Measurements from ENCODE around the gene GMDS.

The GMDS gene

DNA sequence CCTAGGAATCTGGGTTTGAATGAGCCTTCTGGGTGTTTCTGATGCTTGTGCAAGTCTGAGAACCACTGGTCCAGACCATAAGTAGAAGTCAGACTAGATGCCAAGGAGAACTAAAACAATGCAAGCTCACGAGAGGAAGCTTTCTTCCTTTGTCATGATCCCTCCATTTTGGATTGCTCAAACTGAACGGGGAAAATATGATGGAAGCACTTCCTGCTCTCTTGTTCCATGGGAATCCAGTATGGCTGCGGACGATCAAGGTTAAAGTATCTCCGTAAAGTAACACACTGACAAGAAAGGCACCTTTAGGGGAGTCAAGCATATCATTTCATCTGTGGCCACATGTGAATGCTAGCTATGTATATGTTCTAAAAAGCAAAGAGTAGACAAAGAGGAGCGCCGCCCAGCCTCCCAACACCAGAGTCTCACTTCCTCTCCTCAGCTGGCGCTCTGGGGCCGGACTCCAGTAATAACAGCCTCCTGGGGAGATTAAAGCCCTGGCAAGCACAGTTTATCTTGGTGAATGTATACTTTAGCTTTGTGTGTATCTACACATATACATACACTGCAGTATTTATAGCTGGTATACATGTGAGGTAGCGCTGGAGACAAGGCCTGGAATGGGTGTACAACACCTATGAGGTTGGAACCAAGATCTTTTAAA lies 547.6 kb downstream of the GMDS start:
- ATAC-seq: no peak
- TF ChIP-seq, protein P1, sequence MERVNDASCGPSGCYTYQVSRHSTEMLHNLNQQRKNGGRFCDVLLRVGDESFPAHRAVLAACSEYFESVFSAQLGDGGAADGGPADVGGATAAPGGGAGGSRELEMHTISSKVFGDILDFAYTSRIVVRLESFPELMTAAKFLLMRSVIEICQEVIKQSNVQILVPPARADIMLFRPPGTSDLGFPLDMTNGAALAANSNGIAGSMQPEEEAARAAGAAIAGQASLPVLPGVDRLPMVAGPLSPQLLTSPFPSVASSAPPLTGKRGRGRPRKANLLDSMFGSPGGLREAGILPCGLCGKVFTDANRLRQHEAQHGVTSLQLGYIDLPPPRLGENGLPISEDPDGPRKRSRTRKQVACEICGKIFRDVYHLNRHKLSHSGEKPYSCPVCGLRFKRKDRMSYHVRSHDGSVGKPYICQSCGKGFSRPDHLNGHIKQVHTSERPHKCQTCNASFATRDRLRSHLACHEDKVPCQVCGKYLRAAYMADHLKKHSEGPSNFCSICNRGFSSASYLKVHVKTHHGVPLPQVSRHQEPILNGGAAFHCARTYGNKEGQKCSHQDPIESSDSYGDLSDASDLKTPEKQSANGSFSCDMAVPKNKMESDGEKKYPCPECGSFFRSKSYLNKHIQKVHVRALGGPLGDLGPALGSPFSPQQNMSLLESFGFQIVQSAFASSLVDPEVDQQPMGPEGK (CRISPR knock-in tag; IDR thresholded peaks at IDR 0.05; ENCODE audit: borderline replicate concordance): no peak
- no peak for TF ChIP-seq RARB (CRISPR knock-in tag; IDR thresholded peaks at IDR 0.05)
- no peak for TF ChIP-seq ZNF8 (CRISPR knock-in tag; IDR thresholded peaks at IDR 0.05)
- TF ChIP-seq, protein P2, sequence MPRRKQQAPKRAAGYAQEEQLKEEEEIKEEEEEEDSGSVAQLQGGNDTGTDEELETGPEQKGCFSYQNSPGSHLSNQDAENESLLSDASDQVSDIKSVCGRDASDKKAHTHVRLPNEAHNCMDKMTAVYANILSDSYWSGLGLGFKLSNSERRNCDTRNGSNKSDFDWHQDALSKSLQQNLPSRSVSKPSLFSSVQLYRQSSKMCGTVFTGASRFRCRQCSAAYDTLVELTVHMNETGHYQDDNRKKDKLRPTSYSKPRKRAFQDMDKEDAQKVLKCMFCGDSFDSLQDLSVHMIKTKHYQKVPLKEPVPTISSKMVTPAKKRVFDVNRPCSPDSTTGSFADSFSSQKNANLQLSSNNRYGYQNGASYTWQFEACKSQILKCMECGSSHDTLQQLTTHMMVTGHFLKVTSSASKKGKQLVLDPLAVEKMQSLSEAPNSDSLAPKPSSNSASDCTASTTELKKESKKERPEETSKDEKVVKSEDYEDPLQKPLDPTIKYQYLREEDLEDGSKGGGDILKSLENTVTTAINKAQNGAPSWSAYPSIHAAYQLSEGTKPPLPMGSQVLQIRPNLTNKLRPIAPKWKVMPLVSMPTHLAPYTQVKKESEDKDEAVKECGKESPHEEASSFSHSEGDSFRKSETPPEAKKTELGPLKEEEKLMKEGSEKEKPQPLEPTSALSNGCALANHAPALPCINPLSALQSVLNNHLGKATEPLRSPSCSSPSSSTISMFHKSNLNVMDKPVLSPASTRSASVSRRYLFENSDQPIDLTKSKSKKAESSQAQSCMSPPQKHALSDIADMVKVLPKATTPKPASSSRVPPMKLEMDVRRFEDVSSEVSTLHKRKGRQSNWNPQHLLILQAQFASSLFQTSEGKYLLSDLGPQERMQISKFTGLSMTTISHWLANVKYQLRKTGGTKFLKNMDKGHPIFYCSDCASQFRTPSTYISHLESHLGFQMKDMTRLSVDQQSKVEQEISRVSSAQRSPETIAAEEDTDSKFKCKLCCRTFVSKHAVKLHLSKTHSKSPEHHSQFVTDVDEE (CRISPR knock-in tag; IDR thresholded peaks at IDR 0.05): no peak
- TF ChIP-seq CSDC2 (CRISPR knock-in tag; IDR thresholded peaks at IDR 0.05): no peak
- no peak for TF ChIP-seq ARNTL (CRISPR knock-in tag; IDR thresholded peaks at IDR 0.05; ENCODE audit: borderline replicate concordance, low read depth)
- no peak for TF ChIP-seq GLIS3 (CRISPR knock-in tag; IDR thresholded peaks at IDR 0.05)
- TF ChIP-seq BACH2 (CRISPR knock-in tag; IDR thresholded peaks at IDR 0.05; ENCODE audit: borderline replicate concordance): no peak
- TF ChIP-seq TOX (CRISPR knock-in tag; IDR thresholded peaks at IDR 0.05; ENCODE audit: borderline replicate concordance): no peak
- TF ChIP-seq, protein P3, sequence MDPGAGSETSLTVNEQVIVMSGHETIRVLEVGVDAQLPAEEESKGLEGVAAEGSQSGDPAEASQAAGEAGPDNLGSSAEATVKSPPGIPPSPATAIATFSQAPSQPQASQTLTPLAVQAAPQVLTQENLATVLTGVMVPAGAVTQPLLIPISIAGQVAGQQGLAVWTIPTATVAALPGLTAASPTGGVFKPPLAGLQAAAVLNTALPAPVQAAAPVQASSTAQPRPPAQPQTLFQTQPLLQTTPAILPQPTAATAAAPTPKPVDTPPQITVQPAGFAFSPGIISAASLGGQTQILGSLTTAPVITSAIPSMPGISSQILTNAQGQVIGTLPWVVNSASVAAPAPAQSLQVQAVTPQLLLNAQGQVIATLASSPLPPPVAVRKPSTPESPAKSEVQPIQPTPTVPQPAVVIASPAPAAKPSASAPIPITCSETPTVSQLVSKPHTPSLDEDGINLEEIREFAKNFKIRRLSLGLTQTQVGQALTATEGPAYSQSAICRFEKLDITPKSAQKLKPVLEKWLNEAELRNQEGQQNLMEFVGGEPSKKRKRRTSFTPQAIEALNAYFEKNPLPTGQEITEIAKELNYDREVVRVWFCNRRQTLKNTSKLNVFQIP (CRISPR knock-in tag; IDR thresholded peaks at IDR 0.05; ENCODE audit: borderline replicate concordance, low read depth): no peak
- TF ChIP-seq, protein P4, sequence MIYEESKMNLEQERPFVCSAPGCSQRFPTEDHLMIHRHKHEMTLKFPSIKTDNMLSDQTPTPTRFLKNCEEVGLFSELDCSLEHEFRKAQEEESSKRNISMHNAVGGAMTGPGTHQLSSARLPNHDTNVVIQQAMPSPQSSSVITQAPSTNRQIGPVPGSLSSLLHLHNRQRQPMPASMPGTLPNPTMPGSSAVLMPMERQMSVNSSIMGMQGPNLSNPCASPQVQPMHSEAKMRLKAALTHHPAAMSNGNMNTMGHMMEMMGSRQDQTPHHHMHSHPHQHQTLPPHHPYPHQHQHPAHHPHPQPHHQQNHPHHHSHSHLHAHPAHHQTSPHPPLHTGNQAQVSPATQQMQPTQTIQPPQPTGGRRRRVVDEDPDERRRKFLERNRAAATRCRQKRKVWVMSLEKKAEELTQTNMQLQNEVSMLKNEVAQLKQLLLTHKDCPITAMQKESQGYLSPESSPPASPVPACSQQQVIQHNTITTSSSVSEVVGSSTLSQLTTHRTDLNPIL (CRISPR knock-in tag; IDR thresholded peaks at IDR 0.05; ENCODE audit: low read depth): no peak
- TF ChIP-seq ZC3H10 (CRISPR knock-in tag; IDR thresholded peaks at IDR 0.05): no peak
- TF ChIP-seq TCF4 (CRISPR knock-in tag; IDR thresholded peaks at IDR 0.05; ENCODE audit: borderline replicate concordance): no peak
- no peak for TF ChIP-seq ZNF565 (CRISPR knock-in tag; conservative IDR thresholded peaks at IDR 0.05; ENCODE audit: low read depth)

DNA sequence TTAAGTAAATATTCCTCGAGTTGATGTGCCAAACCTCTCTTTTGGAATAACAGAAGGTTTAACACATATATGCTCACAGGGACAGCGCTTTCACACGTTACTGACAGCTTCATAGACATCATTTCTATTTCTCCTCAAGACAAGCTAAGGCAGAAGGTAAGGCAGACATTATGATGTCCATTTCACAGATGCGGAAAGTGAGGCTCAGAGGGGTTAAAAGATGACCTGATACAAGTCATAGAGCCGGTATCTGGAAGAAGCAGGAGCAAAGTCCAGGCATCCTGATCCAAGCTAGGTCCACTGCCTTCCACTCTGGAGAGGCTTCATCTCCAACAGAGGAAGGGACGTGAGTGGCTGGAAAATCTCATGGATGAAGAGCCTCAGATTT lies 548.9 kb downstream of the GMDS start:
- ATAC-seq: no peak
- TF ChIP-seq RARB (CRISPR knock-in tag; IDR thresholded peaks at IDR 0.05) (no peak), ARNTL (CRISPR knock-in tag; IDR thresholded peaks at IDR 0.05; ENCODE audit: borderline replicate concordance, low read depth) (no peak), TCF4 (CRISPR knock-in tag; IDR thresholded peaks at IDR 0.05; ENCODE audit: borderline replicate concordance) (no peak), ZNF565 (CRISPR knock-in tag; conservative IDR thresholded peaks at IDR 0.05; ENCODE audit: low read depth) (no peak), ZFP3 (CRISPR knock-in tag; IDR thresholded peaks at IDR 0.05) (no peak), GLIS3 (CRISPR knock-in tag; IDR thresholded peaks at IDR 0.05) (no peak), ZC3H10 (CRISPR knock-in tag; IDR thresholded peaks at IDR 0.05) (no peak), OSR1 (CRISPR knock-in tag; IDR thresholded peaks at IDR 0.05) (no peak), SNAI2 (CRISPR knock-in tag; IDR thresholded peaks at IDR 0.05) (no peak), ZFP30 (CRISPR knock-in tag; IDR thresholded peaks at IDR 0.05) (no peak), ZNF8 (CRISPR knock-in tag; IDR thresholded peaks at IDR 0.05) (no peak), ESRRG (CRISPR knock-in tag; IDR thresholded peaks at IDR 0.05) (no peak), ISL1 (CRISPR knock-in tag; IDR thresholded peaks at IDR 0.05) (no peak)
- TF ChIP-seq, protein P3 (CRISPR knock-in tag; IDR thresholded peaks at IDR 0.05; ENCODE audit: borderline replicate concordance, low read depth): no peak
- TF ChIP-seq, protein P4 (CRISPR knock-in tag; IDR thresholded peaks at IDR 0.05; ENCODE audit: low read depth): no peak
- TF ChIP-seq, protein P2 (CRISPR knock-in tag; IDR thresholded peaks at IDR 0.05): no peak
- TF ChIP-seq, protein P5, sequence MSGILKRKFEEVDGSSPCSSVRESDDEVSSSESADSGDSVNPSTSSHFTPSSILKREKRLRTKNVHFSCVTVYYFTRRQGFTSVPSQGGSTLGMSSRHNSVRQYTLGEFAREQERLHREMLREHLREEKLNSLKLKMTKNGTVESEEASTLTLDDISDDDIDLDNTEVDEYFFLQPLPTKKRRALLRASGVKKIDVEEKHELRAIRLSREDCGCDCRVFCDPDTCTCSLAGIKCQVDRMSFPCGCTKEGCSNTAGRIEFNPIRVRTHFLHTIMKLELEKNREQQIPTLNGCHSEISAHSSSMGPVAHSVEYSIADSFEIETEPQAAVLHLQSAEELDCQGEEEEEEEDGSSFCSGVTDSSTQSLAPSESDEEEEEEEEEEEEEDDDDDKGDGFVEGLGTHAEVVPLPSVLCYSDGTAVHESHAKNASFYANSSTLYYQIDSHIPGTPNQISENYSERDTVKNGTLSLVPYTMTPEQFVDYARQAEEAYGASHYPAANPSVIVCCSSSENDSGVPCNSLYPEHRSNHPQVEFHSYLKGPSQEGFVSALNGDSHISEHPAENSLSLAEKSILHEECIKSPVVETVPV (CRISPR knock-in tag; IDR thresholded peaks at IDR 0.05): no peak

Measured in SK-N-SH treated with all-trans-retinoic acid at 6 μM for 48 hours (cell line).